IMR-90 (cell line): ENCODE measurements around the gene CCDC74A. TPM values are rescaled to one million over a fixed set of nuclear protein-coding genes. Genes with fewer than 3 reads are reported as not detected.
"Not testable (repeated sequence)": the region's sequence is repeated elsewhere in the genome, so short reads cannot be mapped to it uniquely, and the experiment has no call there.

Experiments
- ATAC-seq: fragments of 200-7000 bp; cut with Tn5 transposase; 2 replicates; pipeline ENCODE4 v1.9.1; 2020; ENCODE audit warnings: low read depth, mild to moderate bottlenecking, moderate library complexity
- BruUV-seq: library from RNA; stranded (reverse); fragments of 400-500 nt; replicated peaks from 2 replicates; lab custom pipeline; 2021; lab: Mats Ljungman, UMichigan
- CTCF ChIA-PET: fragments of 300-600 bp; formaldehyde crosslinking; extraction: SDS; loops from one replicate; lab custom pipeline; 2021; ENCODE audit warnings: antibody characterized with exemption; lab: Yijun Ruan, JAX
- POLR2A ChIA-PET: fragments of 300-600 bp; sonication (Branson Sonifier 250); formaldehyde crosslinking; loops from one replicate; lab custom pipeline; 2022; ENCODE audit warnings: antibody characterized with exemption; ENCODE audit not compliant: unreplicated experiment; lab: Charles Lee
- DNase-seq: peaks from one replicate; pipeline ENCODE4 v3.0.0; 2013
- H2AFZ ChIP-seq: replicated peaks from 2 replicates; pipeline ENCODE3; 2013; ENCODE audit warnings: low read length, mild to moderate bottlenecking; ENCODE audit not compliant: poor library complexity
- H2AK5ac ChIP-seq: 2 replicates; pipeline ENCODE4 v1.6.1; 2013; ENCODE audit warnings: low read depth, low read length, inconsistent platforms
- H2AK9ac ChIP-seq: replicated peaks from 2 replicates; pipeline ENCODE3; 2013; ENCODE audit warnings: mild to moderate bottlenecking, low read depth, low read length, moderate library complexity; ENCODE audit not compliant: poor library complexity
- H2BK120ac ChIP-seq: 2 replicates; pipeline ENCODE4 v1.6.1; 2013; ENCODE audit warnings: low read depth, low read length, inconsistent platforms
- H2BK15ac ChIP-seq: 3 replicates; pipeline ENCODE4 v1.6.1; 2013; ENCODE audit warnings: low read depth, low read length, inconsistent platforms
- H2BK20ac ChIP-seq: 2 replicates; pipeline ENCODE4 v1.6.1; 2013; ENCODE audit warnings: low read depth, mild to moderate bottlenecking, inconsistent platforms, low read length, moderate library complexity
- H2BK5ac ChIP-seq: 2 replicates; pipeline ENCODE4 v1.6.1; 2013; ENCODE audit warnings: mild to moderate bottlenecking, low read depth, low read length, inconsistent platforms; ENCODE audit not compliant: poor library complexity, severe bottlenecking
- H3K14ac ChIP-seq: replicated peaks from 2 replicates; pipeline ENCODE4 v1.6.1; 2013; ENCODE audit warnings: low read depth, low read length, inconsistent platforms
- H3K18ac ChIP-seq: 2 replicates; pipeline ENCODE4 v1.6.1; 2013; ENCODE audit warnings: low read depth, low read length, control low read depth
- H3K23ac ChIP-seq: 2 replicates; pipeline ENCODE4 v1.6.1; 2013; ENCODE audit warnings: low read depth, low read length, inconsistent platforms
- H3K27ac ChIP-seq: 2 replicates; pipeline ENCODE4 v1.5.1; 2013; ENCODE audit warnings: mild to moderate bottlenecking, control low read depth, low read length; ENCODE audit not compliant: insufficient read depth
- H3K27me3 ChIP-seq: 2 replicates; pipeline ENCODE4 v1.6.1; 2013; ENCODE audit warnings: low read length; ENCODE audit not compliant: control insufficient read depth, insufficient read depth
- H3K36me3 ChIP-seq: 2 replicates; pipeline ENCODE4 v1.6.1; 2013; ENCODE audit warnings: low read length, mixed read lengths; ENCODE audit not compliant: control insufficient read depth, insufficient read depth
- H3K4ac ChIP-seq: 2 replicates; pipeline ENCODE4 v1.6.1; 2013; ENCODE audit warnings: low read depth, low read length, inconsistent platforms
- H3K4me1 ChIP-seq: 2 replicates; pipeline ENCODE4 v1.6.1; 2013; ENCODE audit warnings: low read length, mixed read lengths; ENCODE audit not compliant: control insufficient read depth, insufficient read depth
- H3K4me2 ChIP-seq: 2 replicates; pipeline ENCODE4 v1.6.1; 2013; ENCODE audit warnings: low read depth, mild to moderate bottlenecking, control low read depth, low read length, moderate library complexity
- H3K4me3 ChIP-seq: 2 replicates; pipeline ENCODE4 v1.5.1; 2013; ENCODE audit warnings: low read depth, mild to moderate bottlenecking, control low read depth, low read length, moderate library complexity; ENCODE audit not compliant: insufficient read depth
- H3K56ac ChIP-seq: 2 replicates; pipeline ENCODE4 v1.6.1; 2013; ENCODE audit warnings: low read length, inconsistent platforms; ENCODE audit not compliant: insufficient read depth; ENCODE audit errors: extremely low read depth
- H3K79me1 ChIP-seq, 2 experiments: 2 replicates each; pipeline ENCODE4 v1.6.1; 2013; ENCODE audit warnings: low read length in 2 of 2, inconsistent platforms in 1 of 2, low read depth in 1 of 2
- H3K9ac ChIP-seq: 2 replicates; pipeline ENCODE4 v1.6.1; 2013; ENCODE audit warnings: low read depth, low read length, control low read depth
- H3K9me1 ChIP-seq: 2 replicates; pipeline ENCODE4 v1.6.1; 2013; ENCODE audit warnings: low read length, inconsistent platforms; ENCODE audit not compliant: insufficient read depth
- H3K9me3 ChIP-seq: 2 replicates; pipeline ENCODE4 v1.6.1; 2013; ENCODE audit warnings: low read length; ENCODE audit not compliant: control insufficient read depth, insufficient read depth
- H4K20me1 ChIP-seq: 2 replicates; pipeline ENCODE4 v1.6.1; 2013; ENCODE audit warnings: low read length, inconsistent platforms; ENCODE audit not compliant: insufficient read depth
- H4K5ac ChIP-seq: 2 replicates; pipeline ENCODE4 v1.6.1; 2013; ENCODE audit warnings: mild to moderate bottlenecking, low read depth, low read length, control low read depth
- H4K8ac ChIP-seq, 2 experiments: 2 replicates each; pipeline ENCODE4 v1.6.1; 2013; ENCODE audit warnings: low read depth in 2 of 2, low read length in 2 of 2, control low read depth in 1 of 2, inconsistent platforms in 1 of 2
- H4K91ac ChIP-seq: 2 replicates; pipeline ENCODE4 v1.6.1; 2013; ENCODE audit warnings: low read depth, low read length, inconsistent platforms; ENCODE audit not compliant: insufficient read depth
- WGBS, 2 experiments: methylation state at CpG; one replicate each; pipeline versions ENCODE4 v1.1.5 to v1.1.7; 2013; ENCODE audit warnings: missing lambda C conversion rate in 2 of 2; ENCODE audit not compliant: insufficient read length in 1 of 2; ENCODE audit errors: extremely low coverage in 2 of 2; 5-methylcytosine and 5-hydroxymethylcytosine counted together
- dilution Hi-C: fragments of 300-500 bp; cut with HindIII; formaldehyde crosslinking; loops from one replicate; pipeline ENCODE4 v1.14.3; 2018; ENCODE audit warnings: low sequenced_read_pairs; ENCODE audit not compliant: unreplicated experiment
- in situ Hi-C: fragments of 300-500 bp; cut with MboI; formaldehyde crosslinking; loops from 3 replicates; pipeline ENCODE4 v1.14.3; 2019; ENCODE audit warnings: low sequenced_read_pairs, inconsistent platforms, mixed read lengths
- intact Hi-C: fragments of 100-400 bp; cut with micrococcal nuclease; formaldehyde crosslinking; loops from 2 replicates; pipeline ENCODE4 v1.10.0; 2022
- polyA plus RNA-seq, 3 experiments: library from polyadenylated mRNA; depleted of rRNA; stranded (reverse); fragments of >200 nt; gene quantifications; 2 replicates each; pipeline ENCODE4 v1.2.3, GENCODE V29; 2012; ENCODE audit warnings: low replicate concordance in 1 of 3
- total RNA-seq: library from RNA; depleted of rRNA; stranded (reverse); fragments of >200 nt; gene quantifications from 2 replicates; pipeline ENCODE4 v1.2.3, GENCODE V29; 2012
- TF ChIP-seq, protein P1 (sequence below): conservative IDR thresholded peaks from 2 replicates; pipeline ENCODE4 v1.5.1; 2012; ENCODE audit warnings: mild to moderate bottlenecking, low read depth, low read length, improper control_type of control experiment

Gene CCDC74A
- total and polyA plus RNA-seq, 2 of the 4 experiments (the other 2 are of a cell fraction), result 3.8 to 11.9 TPM

- H2AK5ac ChIP-seq, H2AFZ ChIP-seq, intact Hi-C loops, H3K23ac ChIP-seq, H4K91ac ChIP-seq, H4K20me1 ChIP-seq, H3K18ac ChIP-seq, H3K79me1 ChIP-seq, CTCF ChIA-PET, H2BK5ac ChIP-seq, H3K9me3 ChIP-seq, H4K8ac ChIP-seq, H4K5ac ChIP-seq, H2BK120ac ChIP-seq, H2AK9ac ChIP-seq, H3K14ac ChIP-seq, BruUV-seq, H3K27ac ChIP-seq, H3K4me3 ChIP-seq, H3K4ac ChIP-seq, H3K4me2 ChIP-seq, dilution Hi-C loops, H3K56ac ChIP-seq, H3K9me1 ChIP-seq, POLR2A ChIA-PET, H2BK20ac ChIP-seq, H2BK15ac ChIP-seq, H3K27me3 ChIP-seq, H3K4me1 ChIP-seq, H3K9ac ChIP-seq: not testable (repeated sequence)
- H3K36me3 ChIP-seq, result peaks cover 31% of the 10 kb centered on the region
- WGBS, 2 experiments, result 80% methylated on average over 1 of the region's 11 CpGs; no CpG with 5 or more reads in 1 of the 2 experiments
- in situ Hi-C loops, result loop anchor here (25.0 kb wide), 2 partner anchors 404 to 1354 kb away; partner anchors contain the start of gene PLEKHB2
- TF ChIP-seq, protein P1, sequence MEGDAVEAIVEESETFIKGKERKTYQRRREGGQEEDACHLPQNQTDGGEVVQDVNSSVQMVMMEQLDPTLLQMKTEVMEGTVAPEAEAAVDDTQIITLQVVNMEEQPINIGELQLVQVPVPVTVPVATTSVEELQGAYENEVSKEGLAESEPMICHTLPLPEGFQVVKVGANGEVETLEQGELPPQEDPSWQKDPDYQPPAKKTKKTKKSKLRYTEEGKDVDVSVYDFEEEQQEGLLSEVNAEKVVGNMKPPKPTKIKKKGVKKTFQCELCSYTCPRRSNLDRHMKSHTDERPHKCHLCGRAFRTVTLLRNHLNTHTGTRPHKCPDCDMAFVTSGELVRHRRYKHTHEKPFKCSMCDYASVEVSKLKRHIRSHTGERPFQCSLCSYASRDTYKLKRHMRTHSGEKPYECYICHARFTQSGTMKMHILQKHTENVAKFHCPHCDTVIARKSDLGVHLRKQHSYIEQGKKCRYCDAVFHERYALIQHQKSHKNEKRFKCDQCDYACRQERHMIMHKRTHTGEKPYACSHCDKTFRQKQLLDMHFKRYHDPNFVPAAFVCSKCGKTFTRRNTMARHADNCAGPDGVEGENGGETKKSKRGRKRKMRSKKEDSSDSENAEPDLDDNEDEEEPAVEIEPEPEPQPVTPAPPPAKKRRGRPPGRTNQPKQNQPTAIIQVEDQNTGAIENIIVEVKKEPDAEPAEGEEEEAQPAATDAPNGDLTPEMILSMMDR, result peak; percentile 12; the same call in 1 of the 2 replicates
- ATAC-seq (peak; percentile 49), DNase-seq (peak; percentile 2)
Measured at GRCh38 chr2:131516621-131517020, 11.1 kb upstream of the CCDC74A start.
